VCaP (cell line): ENCODE measurements around the gene SULT4A1.

Experiments
- H3K27ac ChIP-seq: fragments of 450-650 bp; 2 replicates; pipeline ENCODE4 v1.5.1; 2017
- CTCF ChIP-seq: fragments of 450-650 bp; conservative IDR thresholded peaks from 2 replicates; pipeline ENCODE4 v1.5.1; 2017; ENCODE audit warnings: mild to moderate bottlenecking, moderate library complexity

Gene SULT4A1

GRCh38 chr22:43840851-43841250, 21.5 kb downstream of the SULT4A1 start:
- no peak for TF ChIP-seq CTCF
- no peak overlapping the region for H3K27ac ChIP-seq

GRCh38 chr22:43840431-43840830, 21.9 kb downstream of the SULT4A1 start:
- TF ChIP-seq CTCF = no peak
- H3K27ac ChIP-seq = no peak overlapping the region

- H3K27ac ChIP-seq = no peak overlapping the region
- TF ChIP-seq CTCF = no peak
Observed at GRCh38 chr22:43839781-43840180, 22.5 kb downstream of the SULT4A1 start.

GRCh38 chr22:43838571-43839307, 23.6 kb downstream of the SULT4A1 start:
- TF ChIP-seq CTCF = no peak
- no peak overlapping the region for H3K27ac ChIP-seq

- H3K27ac ChIP-seq = no peak overlapping the region
- no peak for TF ChIP-seq CTCF
Observed at GRCh38 chr22:43838161-43838560, 24.2 kb downstream of the SULT4A1 start.

- H3K27ac ChIP-seq = no peak overlapping the region
- TF ChIP-seq CTCF = no peak
Observed at GRCh38 chr22:43837666-43838065, 24.6 kb downstream of the SULT4A1 start.

GRCh38 chr22:43835736-43836135, 26.6 kb downstream of the SULT4A1 start:
- H3K27ac ChIP-seq = no peak overlapping the region
- TF ChIP-seq CTCF = no peak
